Progenitor cell of endocrine pancreas (in vitro differentiated cells): ENCODE data around the gene FHAD1. TPM values are rescaled to one million over a fixed set of nuclear protein-coding genes. Genes with fewer than 3 reads are reported as not detected.

ENCODE experiments used
- DNase-seq: peaks from one replicate; pipeline ENCODE4 v3.0.0; 2021; ENCODE audit warnings: low spot score; ENCODE audit not compliant: unreplicated experiment
- H3K27ac Mint-ChIP-seq: 2 replicates; pipeline ENCODE4 v1.8.0; 2021; ENCODE audit warnings: mild to moderate bottlenecking, moderate library complexity, mixed read lengths
- H3K27me3 Mint-ChIP-seq: 2 replicates; pipeline ENCODE4 v1.8.0; 2021; ENCODE audit warnings: mixed read lengths
- H3K36me3 Mint-ChIP-seq: 2 replicates; pipeline ENCODE4 v1.8.0; 2022; ENCODE audit warnings: mixed read lengths; ENCODE audit not compliant: insufficient read depth
- H3K4me1 Mint-ChIP-seq: 2 replicates; pipeline ENCODE4 v1.8.0; 2021; ENCODE audit warnings: low read depth, mixed read lengths
- H3K4me3 Mint-ChIP-seq: 2 replicates; pipeline ENCODE4 v1.8.0; 2021; ENCODE audit warnings: low read depth, mild to moderate bottlenecking, moderate library complexity, mixed read lengths
- H3K9me3 Mint-ChIP-seq: 2 replicates; pipeline ENCODE4 v1.8.0; 2021; ENCODE audit warnings: low read depth, mixed read lengths
- CTCF ChIP-seq: fragments of 200-600 bp; sonication (generic); IDR thresholded peaks from one replicate; pipeline ENCODE4 v1.5.0; 2021; ENCODE audit warnings: antibody characterized with exemption, mild to moderate bottlenecking; ENCODE audit not compliant: unreplicated experiment
- total RNA-seq: library from RNA; stranded (reverse); gene quantifications from 2 replicates; pipeline ENCODE4 v1.2.1, GENCODE V29; 2021

FHAD1 gene
- total RNA-seq, 1 donor from 2014 or later: 5.0 TPM

GRCh38 chr1:15315815-15316214 lies 68.8 kb downstream of the FHAD1 start:
- Mint-ChIP-seq H3K36me3 (peaks cover 5% of the 10 kb centered on the region), H3K27ac (no peak overlapping the region)
- no peak for DNase-seq

DNA sequence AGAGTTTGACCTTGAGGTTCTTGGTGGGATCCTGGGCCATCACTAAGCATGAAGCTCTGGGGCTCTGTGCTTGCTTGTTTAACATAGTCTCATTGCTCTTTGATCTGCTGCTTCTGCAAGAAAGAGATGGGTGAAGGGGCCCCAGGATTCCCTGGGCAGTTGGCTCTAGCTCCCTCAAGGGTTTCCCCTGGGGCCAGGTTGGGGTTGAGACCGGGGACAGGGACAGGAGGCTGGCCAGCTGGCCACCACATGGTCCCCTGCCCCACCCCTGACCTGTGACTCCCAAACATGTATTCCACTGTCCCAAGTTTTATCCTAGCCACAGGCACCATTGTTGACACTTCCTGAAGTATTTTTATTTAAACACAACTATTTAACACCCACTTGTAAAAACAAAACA lies 69.5 kb downstream of the FHAD1 start:
- Mint-ChIP-seq H3K36me3 (peaks cover 5% of the 10 kb centered on the region), H3K9me3 (peaks cover 9% of the 10 kb centered on the region)

More at GRCh38 chr1:15315815-15316214, 68.8 kb downstream of the FHAD1 start:
- peaks cover 3% of the 10 kb centered on the region for H3K27me3 Mint-ChIP-seq
- peaks cover 9% of the 10 kb centered on the region for H3K9me3 Mint-ChIP-seq
- no peaks in the 10 kb centered on the region for H3K4me1 Mint-ChIP-seq
- no peak for TF ChIP-seq CTCF
- H3K4me3 Mint-ChIP-seq: no peak overlapping the region

DNA sequence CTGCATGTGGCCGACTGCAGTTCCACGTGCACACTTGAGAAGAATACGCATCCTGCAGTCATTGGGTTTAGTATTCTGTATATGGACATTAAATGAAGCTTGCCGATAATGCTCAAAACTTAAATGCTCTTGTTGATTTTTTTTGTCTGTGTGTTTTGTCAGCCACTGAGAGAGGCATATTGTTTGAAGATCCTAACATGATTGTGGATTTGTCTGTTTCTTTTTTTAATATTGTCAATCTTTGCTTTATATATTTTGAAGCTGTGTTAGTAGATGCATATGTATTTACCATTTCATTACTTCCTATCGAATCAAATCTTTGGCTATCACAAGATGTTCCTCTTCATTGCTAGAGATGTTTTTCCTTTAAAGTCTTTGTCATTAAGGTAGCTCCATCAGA lies 73.2 kb downstream of the FHAD1 start:
- Mint-ChIP-seq H3K4me3 (no peak overlapping the region), H3K9me3 (peaks cover 9% of the 10 kb centered on the region), H3K27me3 (peaks cover 3% of the 10 kb centered on the region), H3K36me3 (peaks cover 5% of the 10 kb centered on the region), H3K4me1 (peaks cover 9% of the 10 kb centered on the region), H3K27ac (no peak overlapping the region)
- no peak for TF ChIP-seq CTCF
- DNase-seq: no peak

More for the DNA sequence above, 69.5 kb downstream of the FHAD1 start:
- peaks cover 3% of the 10 kb centered on the region for H3K27me3 Mint-ChIP-seq
- no peak for TF ChIP-seq CTCF
- no peak overlapping the region for H3K4me3 Mint-ChIP-seq
- DNase-seq: no peak
- H3K27ac Mint-ChIP-seq: no peak overlapping the region
- no peaks in the 10 kb centered on the region for H3K4me1 Mint-ChIP-seq

GRCh38 chr1:15321601-15322000 lies 74.6 kb downstream of the FHAD1 start:
- peaks cover 9% of the 10 kb centered on the region for H3K9me3 Mint-ChIP-seq

GRCh38 chr1:15322648-15323350 lies 75.8 kb downstream of the FHAD1 start:
- H3K36me3 Mint-ChIP-seq: peaks cover 5% of the 10 kb centered on the region
- peaks cover 5% of the 10 kb centered on the region for H3K27me3 Mint-ChIP-seq
- no peak overlapping the region for H3K4me3 Mint-ChIP-seq
- no peak overlapping the region for H3K27ac Mint-ChIP-seq
- DNase-seq: no peak
- peaks cover 9% of the 10 kb centered on the region for H3K9me3 Mint-ChIP-seq
- TF ChIP-seq CTCF: no peak
- H3K4me1 Mint-ChIP-seq: peaks cover 17% of the 10 kb centered on the region

More at GRCh38 chr1:15321601-15322000, 74.6 kb downstream of the FHAD1 start:
- H3K36me3 Mint-ChIP-seq: peaks cover 5% of the 10 kb centered on the region
- peaks cover 3% of the 10 kb centered on the region for H3K27me3 Mint-ChIP-seq
- no peak overlapping the region for H3K4me3 Mint-ChIP-seq
- H3K27ac Mint-ChIP-seq: no peak overlapping the region
- H3K4me1 Mint-ChIP-seq: peaks cover 14% of the 10 kb centered on the region
- no peak for TF ChIP-seq CTCF
- DNase-seq: no peak
